Measurements from ENCODE around the gene ZCCHC17. TPM values are rescaled to one million over a fixed set of nuclear protein-coding genes. Genes with fewer than 3 reads are reported as not detected.
"Not testable (repeated sequence)": the region's sequence is repeated elsewhere in the genome, so short reads cannot be mapped to it uniquely, and the experiment has no call there.

ZCCHC17 gene
- total RNA-seq, 1 donor from 2014 or later, result 55.0 TPM

DNA sequence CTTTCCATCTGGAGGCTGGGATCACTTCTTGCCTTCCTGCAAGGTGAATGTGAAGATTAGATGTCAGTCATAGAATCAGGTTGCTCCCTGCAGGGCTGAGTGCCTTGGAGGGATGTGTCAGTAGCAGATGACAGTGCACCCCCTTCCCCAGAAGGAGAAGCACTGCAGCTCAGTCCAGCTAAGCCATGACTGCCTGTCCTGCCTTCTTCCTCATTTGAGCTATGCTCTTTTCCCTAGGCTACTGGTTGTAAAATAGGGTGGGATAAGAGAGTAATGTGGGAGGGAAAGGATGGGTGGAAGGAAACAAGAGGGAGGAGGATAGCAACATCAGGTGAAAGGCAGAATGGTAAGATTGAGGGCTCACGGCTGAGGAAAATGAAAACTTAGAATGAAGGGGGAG lies 87.1 kb downstream of the ZCCHC17 start:
- H3K9me3 ChIP-seq (ENCODE audit: low read depth), result no peaks in the 10 kb centered on the region
- H3K27me3 Mint-ChIP-seq (ENCODE audit: insufficient read depth, low read depth), result peaks cover 4% of the 10 kb centered on the region
- H3K9me3 Mint-ChIP-seq, result no peaks in the 10 kb centered on the region
- no peaks in the 10 kb centered on the region for H4K20me1 ChIP-seq (ENCODE audit: low read depth)
- no peaks in the 10 kb centered on the region for H3K27me3 ChIP-seq
- no peak overlapping the region for H3K9ac ChIP-seq
- H3K27ac ChIP-seq, result no peak overlapping the region
- H3K36me3 ChIP-seq, result no peaks in the 10 kb centered on the region
- H3K36me3 Mint-ChIP-seq, result no peaks in the 10 kb centered on the region
- H3K4me1 Mint-ChIP-seq, result peaks cover 3% of the 10 kb centered on the region
- H3K79me2 ChIP-seq (ENCODE audit: low read depth), result no peaks in the 10 kb centered on the region
- DNase-seq (ENCODE audit: low spot score), result no peak
- H3K4me1 ChIP-seq, result no peaks in the 10 kb centered on the region
- H3K4me3 Mint-ChIP-seq, result no peak overlapping the region
- H3K27ac Mint-ChIP-seq, result peak overlapping the region; percentile 39
- H3K4me2 ChIP-seq, result no peak overlapping the region
- no peaks in the 10 kb centered on the region for H3F3A ChIP-seq (ENCODE audit: low read depth)
- no peak for TF ChIP-seq EZH2 (IDR thresholded peaks at IDR 0.05)
- no peak for TF ChIP-seq EZH2phosphoT487 (IDR thresholded peaks at IDR 0.05)
- TF ChIP-seq, protein P1, sequence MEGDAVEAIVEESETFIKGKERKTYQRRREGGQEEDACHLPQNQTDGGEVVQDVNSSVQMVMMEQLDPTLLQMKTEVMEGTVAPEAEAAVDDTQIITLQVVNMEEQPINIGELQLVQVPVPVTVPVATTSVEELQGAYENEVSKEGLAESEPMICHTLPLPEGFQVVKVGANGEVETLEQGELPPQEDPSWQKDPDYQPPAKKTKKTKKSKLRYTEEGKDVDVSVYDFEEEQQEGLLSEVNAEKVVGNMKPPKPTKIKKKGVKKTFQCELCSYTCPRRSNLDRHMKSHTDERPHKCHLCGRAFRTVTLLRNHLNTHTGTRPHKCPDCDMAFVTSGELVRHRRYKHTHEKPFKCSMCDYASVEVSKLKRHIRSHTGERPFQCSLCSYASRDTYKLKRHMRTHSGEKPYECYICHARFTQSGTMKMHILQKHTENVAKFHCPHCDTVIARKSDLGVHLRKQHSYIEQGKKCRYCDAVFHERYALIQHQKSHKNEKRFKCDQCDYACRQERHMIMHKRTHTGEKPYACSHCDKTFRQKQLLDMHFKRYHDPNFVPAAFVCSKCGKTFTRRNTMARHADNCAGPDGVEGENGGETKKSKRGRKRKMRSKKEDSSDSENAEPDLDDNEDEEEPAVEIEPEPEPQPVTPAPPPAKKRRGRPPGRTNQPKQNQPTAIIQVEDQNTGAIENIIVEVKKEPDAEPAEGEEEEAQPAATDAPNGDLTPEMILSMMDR (IDR thresholded peaks at IDR 0.05), result no peak
- H3K4me3 ChIP-seq, result no peak overlapping the region
- H2AFZ ChIP-seq (replicated peaks), result no peak overlapping the region

DNA sequence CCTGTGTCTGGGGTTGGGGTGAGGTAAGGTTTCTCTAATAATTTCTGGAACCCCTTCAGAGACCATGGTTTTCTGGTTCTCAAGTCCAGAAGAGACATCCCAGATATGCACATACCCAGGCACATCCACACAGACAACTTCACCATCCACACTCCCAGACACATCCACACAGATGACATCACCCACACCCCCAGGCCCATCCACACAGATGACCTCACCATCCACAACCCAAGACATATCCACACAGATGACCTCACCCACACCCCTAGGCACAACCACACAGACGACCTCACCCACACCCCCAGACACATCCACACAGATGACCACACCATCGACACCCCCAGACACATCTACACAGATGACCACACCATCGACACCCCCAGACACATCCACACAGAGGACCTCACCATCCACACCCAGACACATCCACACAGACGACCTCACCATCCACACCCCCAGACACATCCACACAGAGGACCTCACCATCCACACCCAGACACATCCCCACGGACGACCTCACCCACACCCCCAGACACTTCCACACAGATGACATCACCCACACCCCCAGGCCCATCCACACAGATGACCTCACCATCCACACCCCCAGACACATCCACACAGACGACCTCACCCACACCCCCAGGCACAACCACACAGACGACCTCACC lies 89.9 kb downstream of the ZCCHC17 start:
- H4K20me1 ChIP-seq (ENCODE audit: low read depth); H3K27ac ChIP-seq; H3K4me2 ChIP-seq; H3K36me3 Mint-ChIP-seq; DNase-seq (ENCODE audit: low spot score); H3K27me3 ChIP-seq; H3K79me2 ChIP-seq (ENCODE audit: low read depth); H2AFZ ChIP-seq (replicated peaks); H3K36me3 ChIP-seq; H3F3A ChIP-seq (ENCODE audit: low read depth); H3K4me3 ChIP-seq; H3K9ac ChIP-seq; H3K4me1 ChIP-seq; H3K9me3 ChIP-seq (ENCODE audit: low read depth); H3K9me3 Mint-ChIP-seq; H3K4me3 Mint-ChIP-seq; H3K4me1 Mint-ChIP-seq: not testable (repeated sequence)
- Mint-ChIP-seq H3K27ac (peak overlapping the region; percentile 9), H3K27me3 (ENCODE audit: insufficient read depth, low read depth) (peaks cover 12% of the 10 kb centered on the region)

DNA sequence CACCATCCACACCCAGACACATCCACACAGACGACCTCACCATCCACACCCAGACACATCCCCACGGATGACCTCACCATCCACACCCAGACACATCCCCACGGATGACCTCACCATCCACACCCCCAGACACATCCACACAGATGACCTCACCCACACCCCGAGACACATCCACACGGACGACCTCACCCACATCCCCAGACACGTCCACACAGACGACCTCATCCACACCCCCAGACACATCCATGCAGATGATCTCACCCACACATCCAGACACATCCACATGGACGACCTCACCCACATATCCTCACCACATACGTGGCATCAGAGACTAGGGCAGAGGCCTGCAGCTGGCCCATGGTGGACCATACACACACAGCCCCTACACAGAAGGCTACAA lies 90.8 kb downstream of the ZCCHC17 start:
- Mint-ChIP-seq H3K27ac (no peak overlapping the region), H3K27me3 (ENCODE audit: insufficient read depth, low read depth) (peaks cover 12% of the 10 kb centered on the region), H3K4me1 (peaks cover 2% of the 10 kb centered on the region), H3K4me3 (no peak overlapping the region), H3K36me3 (no peaks in the 10 kb centered on the region), H3K9me3 (no peaks in the 10 kb centered on the region)
- no peak for DNase-seq (ENCODE audit: low spot score)
- H3K4me2 ChIP-seq, result no peak overlapping the region
- H4K20me1 ChIP-seq (ENCODE audit: low read depth), result no peaks in the 10 kb centered on the region
- no peaks in the 10 kb centered on the region for H3K79me2 ChIP-seq (ENCODE audit: low read depth)
- H2AFZ ChIP-seq (replicated peaks), result no peak overlapping the region
- H3K36me3 ChIP-seq, result no peaks in the 10 kb centered on the region
- H3K4me1 ChIP-seq, result no peaks in the 10 kb centered on the region
- no peaks in the 10 kb centered on the region for H3K9me3 ChIP-seq (ENCODE audit: low read depth)
- TF ChIP-seq EZH2 (IDR thresholded peaks at IDR 0.05) (no peak), EZH2phosphoT487 (IDR thresholded peaks at IDR 0.05) (no peak)
- TF ChIP-seq, protein P1 (IDR thresholded peaks at IDR 0.05), result no peak
- H3K4me3 ChIP-seq, result no peak overlapping the region
- H3F3A ChIP-seq (ENCODE audit: low read depth), result no peaks in the 10 kb centered on the region
- no peaks in the 10 kb centered on the region for H3K27me3 ChIP-seq
- H3K27ac ChIP-seq, result no peak overlapping the region
- no peak overlapping the region for H3K9ac ChIP-seq

DNA sequence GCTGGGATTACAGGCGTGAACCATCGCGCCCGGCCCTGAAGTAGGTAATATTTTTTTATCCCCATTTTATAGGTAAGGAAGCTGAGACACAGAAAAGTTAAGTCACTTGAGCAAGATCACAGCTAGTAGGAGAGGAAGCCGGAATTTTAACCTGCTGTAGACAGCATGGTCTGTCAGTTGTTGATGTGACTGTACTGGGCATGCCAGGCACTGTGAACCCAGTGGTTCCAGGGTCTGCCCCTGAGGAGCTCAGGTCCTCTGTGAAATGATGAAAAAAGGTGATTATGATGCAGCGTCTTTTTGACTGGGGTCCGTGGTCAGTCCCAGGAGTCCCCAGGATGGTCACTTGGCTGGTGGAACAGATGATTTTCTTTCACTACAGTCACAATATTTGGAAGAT lies 92.8 kb downstream of the ZCCHC17 start:
- Histone ChIP-seq H3K27me3 (peaks cover 9% of the 10 kb centered on the region), H3K36me3 (no peaks in the 10 kb centered on the region), H3K9me3 (ENCODE audit: low read depth) (no peaks in the 10 kb centered on the region), H3F3A (ENCODE audit: low read depth) (no peaks in the 10 kb centered on the region), H3K4me1 (no peaks in the 10 kb centered on the region), H2AFZ (replicated peaks) (no peak overlapping the region), H3K27ac (no peak overlapping the region), H4K20me1 (ENCODE audit: low read depth) (no peaks in the 10 kb centered on the region), H3K4me2 (no peak overlapping the region), H3K9ac (no peak overlapping the region), H3K79me2 (ENCODE audit: low read depth) (no peaks in the 10 kb centered on the region), H3K4me3 (no peak overlapping the region)
- TF ChIP-seq EZH2phosphoT487 (IDR thresholded peaks at IDR 0.05) (no peak), EZH2 (IDR thresholded peaks at IDR 0.05) (no peak)
- TF ChIP-seq, protein P1 (IDR thresholded peaks at IDR 0.05), result no peak
- Mint-ChIP-seq H3K27ac (no peak overlapping the region), H3K27me3 (ENCODE audit: insufficient read depth, low read depth) (peaks cover 10% of the 10 kb centered on the region), H3K4me1 (peaks cover 7% of the 10 kb centered on the region), H3K4me3 (no peak overlapping the region), H3K36me3 (no peaks in the 10 kb centered on the region), H3K9me3 (no peaks in the 10 kb centered on the region)
- no peak for DNase-seq (ENCODE audit: low spot score)
